GM12891 (cell line): ENCODE data around the gene THOP1.

Source experiments
- PAX5 ChIP-seq: IDR thresholded peaks from 2 replicates; pipeline ENCODE4 v1.6.1; 2011; ENCODE audit warnings: low read length, moderate library complexity, mild to moderate bottlenecking; ENCODE audit not compliant: insufficient read depth, severe bottlenecking
- POLR2A ChIP-seq: IDR thresholded peaks from 2 replicates; pipeline ENCODE4 v1.6.1; 2011; ENCODE audit warnings: low read depth, low read length, control low read depth
- POLR2AphosphoS5 ChIP-seq: IDR thresholded peaks from 2 replicates; pipeline ENCODE4 v1.6.1; 2011; ENCODE audit warnings: low read depth, low read length, control low read depth
- SPI1 ChIP-seq: IDR thresholded peaks from 2 replicates; pipeline ENCODE4 v1.6.1; 2011; ENCODE audit warnings: low read depth, low read length, control low read depth
- TAF1 ChIP-seq: IDR thresholded peaks from 2 replicates; pipeline ENCODE4 v1.6.1; 2011; ENCODE audit warnings: low read depth, low read length, control low read depth

DNA sequence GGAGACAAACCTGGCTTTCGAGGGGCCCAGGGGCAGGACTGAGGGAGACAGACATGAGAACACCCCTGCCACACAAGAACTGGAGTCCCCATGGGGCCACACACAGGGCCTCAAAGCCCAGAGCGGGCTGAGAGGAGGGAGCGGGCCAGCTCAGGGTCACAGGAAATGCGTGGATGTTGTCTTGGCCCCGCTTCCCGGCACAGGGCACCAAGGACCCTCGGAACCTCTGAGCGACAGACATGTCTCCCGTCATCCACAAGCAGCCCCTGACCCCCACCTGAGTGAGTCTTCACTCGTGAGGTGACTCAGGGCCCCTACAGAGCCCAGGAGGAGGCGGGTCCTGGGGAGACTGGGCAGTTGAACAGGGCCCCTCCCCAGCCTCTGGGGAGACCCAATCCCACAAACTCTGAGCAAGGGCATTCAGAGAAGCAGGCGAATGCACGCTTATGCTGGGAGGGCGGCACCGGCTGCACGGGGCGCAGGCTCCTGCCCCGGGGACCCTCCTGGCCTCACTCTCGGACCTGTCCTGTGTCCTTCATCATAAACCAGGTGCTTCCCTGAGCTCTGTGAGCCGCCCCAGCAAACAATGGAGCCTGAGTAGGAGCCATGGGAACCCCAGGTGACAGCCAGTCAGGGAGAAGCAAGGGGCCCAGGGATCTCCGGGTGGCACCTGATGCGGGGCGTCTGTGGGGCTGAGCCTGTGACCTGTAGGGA, 22.4 kb upstream of the THOP1 start:
- TF ChIP-seq TAF1, result no peak
- TF ChIP-seq POLR2A, result no peak
- TF ChIP-seq SPI1, result no peak
- TF ChIP-seq POLR2AphosphoS5, result no peak
- no peak for TF ChIP-seq PAX5
